GM23338 (cell line): ENCODE measurements around the gene SFSWAP. TPM values are rescaled to one million over a fixed set of nuclear protein-coding genes. Genes with fewer than 3 reads are reported as not detected.

Source experiments
- CREB1 ChIP-seq: fragments of 250-450 bp; sonication (Bioruptor Pico); IDR thresholded peaks from 2 replicates; pipeline ENCODE4 v1.5.0; 2020; ENCODE audit warnings: low read depth, mild to moderate bottlenecking, moderate library complexity
- JUNB ChIP-seq: IDR thresholded peaks from one replicate; pipeline ENCODE4 v1.6.1; 2016; ENCODE audit warnings: antibody characterized with exemption; ENCODE audit not compliant: unreplicated experiment
- NANOG ChIP-seq: IDR thresholded peaks from 2 replicates; pipeline ENCODE4 v1.6.1; 2016; ENCODE audit warnings: antibody characterized with exemption, borderline replicate concordance
- STAT1 ChIP-seq: IDR thresholded peaks from one replicate; pipeline ENCODE4 v1.6.1; 2016; ENCODE audit warnings: antibody characterized with exemption; ENCODE audit not compliant: unreplicated experiment
- ZNF331 ChIP-seq: fragments of 250-450 bp; sonication (Bioruptor Pico); IDR thresholded peaks from 2 replicates; pipeline ENCODE4 v1.5.0; 2020; ENCODE audit warnings: low read depth, mild to moderate bottlenecking, moderate library complexity
- polyA plus RNA-seq: library from polyadenylated mRNA; unstranded; fragments of >200 nt; fragmentation: Nextera tagmentation; extraction: Ambion mirVana; gene quantifications from 2 replicates; pipeline ENCODE4 v1.2.1, GENCODE V29; 2016
- total RNA-seq: library from RNA; depleted of rRNA; stranded (reverse); fragments of >200 nt; shearing (Covaris generic); gene quantifications from 2 replicates; pipeline ENCODE4 v1.2.3, GENCODE V29; 2014
- TF ChIP-seq, protein P1 (sequence below): IDR thresholded peaks from one replicate; pipeline ENCODE4 v1.6.1; 2018; ENCODE audit warnings: antibody characterized with exemption; ENCODE audit not compliant: unreplicated experiment
- TF ChIP-seq, protein P2 (sequence below): fragments of 250-450 bp; sonication (Bioruptor Pico); IDR thresholded peaks from 2 replicates; pipeline ENCODE4 v1.5.0; 2020; ENCODE audit warnings: mild to moderate bottlenecking, moderate library complexity

The SFSWAP gene
- total and polyA plus RNA-seq, 2 experiments from 2014 or later: 41.0 to 49.8 TPM

DNA sequence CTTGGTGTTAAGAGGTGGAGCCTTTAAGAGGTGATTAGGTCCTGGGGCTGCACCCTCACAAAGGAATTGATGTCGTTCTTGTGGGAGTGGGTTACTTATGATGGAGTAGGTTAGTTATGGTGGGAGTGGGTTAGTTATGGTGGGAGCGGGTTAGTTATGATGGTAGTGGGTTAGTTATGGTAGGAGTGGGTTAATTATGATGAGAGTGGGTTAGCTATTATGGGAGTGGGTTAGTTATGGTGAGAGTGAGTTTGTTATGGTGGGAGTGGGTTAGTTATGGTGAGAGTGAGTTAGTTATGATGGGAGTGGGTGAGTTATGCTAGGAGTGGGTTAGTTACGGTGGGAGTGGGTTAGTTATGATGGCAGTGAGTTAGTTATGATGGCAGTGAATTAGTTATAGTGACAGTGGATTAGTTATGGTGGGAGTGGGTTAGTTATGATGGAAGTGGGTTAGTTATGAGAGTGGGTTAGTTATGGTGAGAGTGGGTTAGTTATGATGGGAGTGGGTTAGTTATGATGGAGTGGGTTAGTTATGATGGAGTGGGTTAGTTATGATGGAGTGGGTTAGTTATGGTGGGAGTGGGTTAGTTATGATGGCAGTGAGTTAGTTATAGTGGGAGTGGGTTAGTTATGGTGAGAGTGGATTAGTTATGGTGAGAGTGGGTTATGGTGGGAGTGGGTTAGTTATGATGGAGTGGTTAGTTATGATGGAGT, 22.6 kb upstream of the SFSWAP start (continued):
- TF ChIP-seq, protein P1, sequence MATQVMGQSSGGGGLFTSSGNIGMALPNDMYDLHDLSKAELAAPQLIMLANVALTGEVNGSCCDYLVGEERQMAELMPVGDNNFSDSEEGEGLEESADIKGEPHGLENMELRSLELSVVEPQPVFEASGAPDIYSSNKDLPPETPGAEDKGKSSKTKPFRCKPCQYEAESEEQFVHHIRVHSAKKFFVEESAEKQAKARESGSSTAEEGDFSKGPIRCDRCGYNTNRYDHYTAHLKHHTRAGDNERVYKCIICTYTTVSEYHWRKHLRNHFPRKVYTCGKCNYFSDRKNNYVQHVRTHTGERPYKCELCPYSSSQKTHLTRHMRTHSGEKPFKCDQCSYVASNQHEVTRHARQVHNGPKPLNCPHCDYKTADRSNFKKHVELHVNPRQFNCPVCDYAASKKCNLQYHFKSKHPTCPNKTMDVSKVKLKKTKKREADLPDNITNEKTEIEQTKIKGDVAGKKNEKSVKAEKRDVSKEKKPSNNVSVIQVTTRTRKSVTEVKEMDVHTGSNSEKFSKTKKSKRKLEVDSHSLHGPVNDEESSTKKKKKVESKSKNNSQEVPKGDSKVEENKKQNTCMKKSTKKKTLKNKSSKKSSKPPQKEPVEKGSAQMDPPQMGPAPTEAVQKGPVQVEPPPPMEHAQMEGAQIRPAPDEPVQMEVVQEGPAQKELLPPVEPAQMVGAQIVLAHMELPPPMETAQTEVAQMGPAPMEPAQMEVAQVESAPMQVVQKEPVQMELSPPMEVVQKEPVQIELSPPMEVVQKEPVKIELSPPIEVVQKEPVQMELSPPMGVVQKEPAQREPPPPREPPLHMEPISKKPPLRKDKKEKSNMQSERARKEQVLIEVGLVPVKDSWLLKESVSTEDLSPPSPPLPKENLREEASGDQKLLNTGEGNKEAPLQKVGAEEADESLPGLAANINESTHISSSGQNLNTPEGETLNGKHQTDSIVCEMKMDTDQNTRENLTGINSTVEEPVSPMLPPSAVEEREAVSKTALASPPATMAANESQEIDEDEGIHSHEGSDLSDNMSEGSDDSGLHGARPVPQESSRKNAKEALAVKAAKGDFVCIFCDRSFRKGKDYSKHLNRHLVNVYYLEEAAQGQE: no peak
- TF ChIP-seq CREB1 (CRISPR knock-in tag) (no peak), JUNB (no peak), ZNF331 (CRISPR knock-in tag) (no peak), NANOG (no peak), STAT1 (no peak)
- TF ChIP-seq, protein P2, sequence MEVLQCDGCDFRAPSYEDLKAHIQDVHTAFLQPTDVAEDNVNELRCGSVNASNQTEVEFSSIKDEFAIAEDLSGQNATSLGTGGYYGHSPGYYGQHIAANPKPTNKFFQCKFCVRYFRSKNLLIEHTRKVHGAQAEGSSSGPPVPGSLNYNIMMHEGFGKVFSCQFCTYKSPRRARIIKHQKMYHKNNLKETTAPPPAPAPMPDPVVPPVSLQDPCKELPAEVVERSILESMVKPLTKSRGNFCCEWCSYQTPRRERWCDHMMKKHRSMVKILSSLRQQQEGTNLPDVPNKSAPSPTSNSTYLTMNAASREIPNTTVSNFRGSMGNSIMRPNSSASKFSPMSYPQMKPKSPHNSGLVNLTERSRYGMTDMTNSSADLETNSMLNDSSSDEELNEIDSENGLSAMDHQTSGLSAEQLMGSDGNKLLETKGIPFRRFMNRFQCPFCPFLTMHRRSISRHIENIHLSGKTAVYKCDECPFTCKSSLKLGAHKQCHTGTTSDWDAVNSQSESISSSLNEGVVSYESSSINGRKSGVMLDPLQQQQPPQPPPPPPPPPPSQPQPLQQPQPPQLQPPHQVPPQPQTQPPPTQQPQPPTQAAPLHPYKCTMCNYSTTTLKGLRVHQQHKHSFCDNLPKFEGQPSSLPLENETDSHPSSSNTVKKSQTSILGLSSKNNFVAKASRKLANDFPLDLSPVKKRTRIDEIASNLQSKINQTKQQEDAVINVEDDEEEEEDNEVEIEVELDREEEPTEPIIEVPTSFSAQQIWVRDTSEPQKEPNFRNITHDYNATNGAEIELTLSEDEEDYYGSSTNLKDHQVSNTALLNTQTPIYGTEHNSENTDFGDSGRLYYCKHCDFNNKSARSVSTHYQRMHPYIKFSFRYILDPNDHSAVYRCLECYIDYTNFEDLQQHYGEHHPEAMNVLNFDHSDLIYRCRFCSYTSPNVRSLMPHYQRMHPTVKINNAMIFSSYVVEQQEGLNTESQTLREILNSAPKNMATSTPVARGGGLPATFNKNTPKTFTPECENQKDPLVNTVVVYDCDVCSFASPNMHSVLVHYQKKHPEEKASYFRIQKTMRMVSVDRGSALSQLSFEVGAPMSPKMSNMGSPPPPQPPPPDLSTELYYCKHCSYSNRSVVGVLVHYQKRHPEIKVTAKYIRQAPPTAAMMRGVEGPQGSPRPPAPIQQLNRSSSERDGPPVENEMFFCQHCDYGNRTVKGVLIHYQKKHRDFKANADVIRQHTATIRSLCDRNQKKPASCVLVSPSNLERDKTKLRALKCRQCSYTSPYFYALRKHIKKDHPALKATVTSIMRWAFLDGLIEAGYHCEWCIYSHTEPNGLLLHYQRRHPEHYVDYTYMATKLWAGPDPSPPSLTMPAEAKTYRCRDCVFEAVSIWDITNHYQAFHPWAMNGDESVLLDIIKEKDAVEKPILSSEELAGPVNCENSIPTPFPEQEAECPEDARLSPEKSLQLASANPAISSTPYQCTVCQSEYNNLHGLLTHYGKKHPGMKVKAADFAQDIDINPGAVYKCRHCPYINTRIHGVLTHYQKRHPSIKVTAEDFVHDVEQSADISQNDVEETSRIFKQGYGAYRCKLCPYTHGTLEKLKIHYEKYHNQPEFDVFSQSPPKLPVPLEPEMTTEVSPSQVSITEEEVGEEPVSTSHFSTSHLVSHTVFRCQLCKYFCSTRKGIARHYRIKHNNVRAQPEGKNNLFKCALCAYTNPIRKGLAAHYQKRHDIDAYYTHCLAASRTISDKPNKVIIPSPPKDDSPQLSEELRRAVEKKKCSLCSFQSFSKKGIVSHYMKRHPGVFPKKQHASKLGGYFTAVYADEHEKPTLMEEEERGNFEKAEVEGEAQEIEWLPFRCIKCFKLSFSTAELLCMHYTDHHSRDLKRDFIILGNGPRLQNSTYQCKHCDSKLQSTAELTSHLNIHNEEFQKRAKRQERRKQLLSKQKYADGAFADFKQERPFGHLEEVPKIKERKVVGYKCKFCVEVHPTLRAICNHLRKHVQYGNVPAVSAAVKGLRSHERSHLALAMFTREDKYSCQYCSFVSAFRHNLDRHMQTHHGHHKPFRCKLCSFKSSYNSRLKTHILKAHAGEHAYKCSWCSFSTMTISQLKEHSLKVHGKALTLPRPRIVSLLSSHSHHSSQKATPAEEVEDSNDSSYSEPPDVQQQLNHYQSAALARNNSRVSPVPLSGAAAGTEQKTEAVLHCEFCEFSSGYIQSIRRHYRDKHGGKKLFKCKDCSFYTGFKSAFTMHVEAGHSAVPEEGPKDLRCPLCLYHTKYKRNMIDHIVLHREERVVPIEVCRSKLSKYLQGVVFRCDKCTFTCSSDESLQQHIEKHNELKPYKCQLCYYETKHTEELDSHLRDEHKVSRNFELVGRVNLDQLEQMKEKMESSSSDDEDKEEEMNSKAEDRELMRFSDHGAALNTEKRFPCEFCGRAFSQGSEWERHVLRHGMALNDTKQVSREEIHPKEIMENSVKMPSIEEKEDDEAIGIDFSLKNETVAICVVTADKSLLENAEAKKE: no peak
